RWPE2 (cell line): Measurements from ENCODE around the gene CD82.
A peak's percentile ranks its signal among the peaks of the same experiment; 100 is the strongest.

Experiments
- ATAC-seq: fragments of 200-7000 bp; cut with Tn5 transposase; 3 replicates; pipeline ENCODE4 v1.9.1; 2021; ENCODE audit warnings: low read depth
- DNase-seq: peaks from one replicate; pipeline ENCODE4 v3.0.0-alpha.2; 2020; ENCODE audit warnings: low spot score
- H3K27ac ChIP-seq: fragments of 450-650 bp; 2 replicates; pipeline ENCODE4 v1.5.1; 2017; ENCODE audit warnings: mild to moderate bottlenecking; ENCODE audit not compliant: poor library complexity, severe bottlenecking
- H3K27me3 ChIP-seq: fragments of 250-450 bp; sonication (Bioruptor Pico); 2 replicates; pipeline ENCODE4 v1.5.1; 2021; ENCODE audit warnings: mild to moderate bottlenecking, moderate library complexity; ENCODE audit not compliant: insufficient read depth, poor library complexity, severe bottlenecking
- H3K36me3 ChIP-seq: fragments of 250-450 bp; sonication (Bioruptor Pico); 2 replicates; pipeline ENCODE4 v1.5.1; 2020; ENCODE audit warnings: low read depth, mild to moderate bottlenecking, moderate library complexity
- H3K4me1 ChIP-seq: fragments of 250-450 bp; sonication (Bioruptor Pico); 2 replicates; pipeline ENCODE4 v1.5.1; 2021; ENCODE audit warnings: mild to moderate bottlenecking, moderate library complexity; ENCODE audit not compliant: insufficient read depth, poor library complexity, severe bottlenecking
- H3K4me3 ChIP-seq: fragments of 250-450 bp; sonication (Bioruptor Pico); 2 replicates; pipeline ENCODE4 v1.5.1; 2021; ENCODE audit warnings: mild to moderate bottlenecking, moderate library complexity; ENCODE audit not compliant: severe bottlenecking
- H3K9me3 ChIP-seq: fragments of 250-450 bp; sonication (Bioruptor Pico); 2 replicates; pipeline ENCODE4 v1.5.1; 2021; ENCODE audit warnings: mild to moderate bottlenecking, moderate library complexity; ENCODE audit not compliant: severe bottlenecking
- CTCF ChIP-seq: fragments of 450-650 bp; IDR thresholded peaks from one replicate; pipeline ENCODE4 v1.5.1; 2017; ENCODE audit warnings: mild to moderate bottlenecking, moderate library complexity; ENCODE audit not compliant: poor library complexity, severe bottlenecking

Gene CD82

GRCh38 chr11:44572436-44572835 is 7.0 kb downstream of the CD82 start:
- no peak for TF ChIP-seq CTCF
- Histone ChIP-seq H3K27me3 (no peaks in the 10 kb centered on the region), H3K9me3 (no peaks in the 10 kb centered on the region), H3K36me3 (peaks cover 21% of the 10 kb centered on the region; the same call in 1 of the 2 replicates), H3K27ac (no peak overlapping the region), H3K4me1 (peaks cover 34% of the 10 kb centered on the region), H3K4me3 (no peak overlapping the region)
- no peak for ATAC-seq
- DNase-seq = peak; percentile 43

- peak; percentile 34 for DNase-seq
- H3K27ac ChIP-seq = no peak overlapping the region
- no peak for ATAC-seq
- H3K27me3 ChIP-seq = no peaks in the 10 kb centered on the region
- peaks cover 34% of the 10 kb centered on the region for H3K4me1 ChIP-seq
- no peaks in the 10 kb centered on the region for H3K9me3 ChIP-seq
- peaks cover 21% of the 10 kb centered on the region; the same call in 1 of the 2 replicates for H3K36me3 ChIP-seq
- no peak for TF ChIP-seq CTCF
- no peak overlapping the region for H3K4me3 ChIP-seq
These were observed 7.4 kb downstream of the CD82 start for GRCh38 chr11:44572884-44573283.

- Histone ChIP-seq H3K4me1 (peaks cover 34% of the 10 kb centered on the region), H3K9me3 (no peaks in the 10 kb centered on the region), H3K27ac (peak overlapping the region; percentile 70), H3K36me3 (peaks cover 21% of the 10 kb centered on the region; the same call in 1 of the 2 replicates), H3K4me3 (no peak overlapping the region), H3K27me3 (no peaks in the 10 kb centered on the region)
- DNase-seq = no peak
- no peak for TF ChIP-seq CTCF
- ATAC-seq = no peak
These were observed 7.9 kb downstream of the CD82 start for GRCh38 chr11:44573333-44573732.

- no peak for TF ChIP-seq CTCF
- ATAC-seq (peak; percentile 85), DNase-seq (peak; percentile 38)
- Histone ChIP-seq H3K36me3 (peaks cover 18% of the 10 kb centered on the region; the same call in 1 of the 2 replicates), H3K9me3 (no peaks in the 10 kb centered on the region), H3K4me1 (peaks cover 21% of the 10 kb centered on the region), H3K4me3 (no peak overlapping the region), H3K27me3 (no peaks in the 10 kb centered on the region), H3K27ac (peak overlapping the region; percentile 70)
These were observed 9.3 kb downstream of the CD82 start for GRCh38 chr11:44574610-44575287.

- H3K27ac ChIP-seq = peak overlapping the region; percentile 70
- peak; percentile 58 for ATAC-seq
- peaks cover 19% of the 10 kb centered on the region for H3K4me1 ChIP-seq
- DNase-seq = peak; percentile 33
- H3K27me3 ChIP-seq = no peaks in the 10 kb centered on the region
- H3K36me3 ChIP-seq = peaks cover 16% of the 10 kb centered on the region; the same call in 1 of the 2 replicates
- no peak overlapping the region for H3K4me3 ChIP-seq
- TF ChIP-seq CTCF = no peak
- no peaks in the 10 kb centered on the region for H3K9me3 ChIP-seq
These were observed 9.8 kb downstream of the CD82 start for GRCh38 chr11:44575288-44575672.
